Heart left ventricle (tissue), 13 donors: ENCODE measurements around the gene PRKACA.

Experiments
- CTCF ChIP-seq, 12 donors: fragments of 200-600 bp; sonication (generic) in 4 of 12; IDR thresholded peaks; one replicate each; pipeline versions ENCODE4 v1.5.0 to v1.8.0; 2018 to 2022; ENCODE audit warnings: antibody characterized with exemption in 12 of 12, mild to moderate bottlenecking in 5 of 12
- POLR2A ChIP-seq, 2 donors: fragments of 450-650 bp; IDR thresholded peaks; one replicate each; pipeline ENCODE4 v1.6.1; 2017; ENCODE audit warnings: antibody characterized with exemption in 2 of 2, mild to moderate bottlenecking in 2 of 2, moderate library complexity in 2 of 2
- donor health status: ischemic (EF 13 %, LVEDD 7.1; RV severe dilation, severe dysfunction).
- donor health status: DM: no; HTN: yes; CAD: no.
- donor health status: DM: no; HTN: no; CAD: no.
- donor health status: ischemic (EF 25% LVEDD 6.9; RV normal size, moderate dysfunction).
- donor health status: ischemic (EF 25% LVEDD 5.7; RV mildly dilated, moderate dysfunction).
- donor health status: ischemic (EF 35%, LVEDD 5.7; RV mildly dilated, moderate dysfunction).
- donor health status: nonischemic (EF 11% LVEDD 7.7; RV severe dilation, severe dysfunction).
- donor health status: DM: yes; HTN: yes; CAD: no.
- donor health status: PGD.
- donor health status: ischemic (EF 29% LVEDD 5.4; RV normal size, mild dysfunction).
- donor health status: nonischemic (EF 23%, LVEDD 6.1; RV moderate dilation, normal function).

- TF ChIP-seq CTCF (IDR thresholded peaks at IDR 0.05) (peak in 10 of 12 donors; percentile 8 to 44 (median 21)), POLR2A (IDR thresholded peaks at IDR 0.05) (no peak)
Measured at GRCh38 chr19:14097532-14098151, 19.9 kb downstream of the PRKACA start.
